Measurements from ENCODE around the gene HOXC12.

The HOXC12 gene

DNA sequence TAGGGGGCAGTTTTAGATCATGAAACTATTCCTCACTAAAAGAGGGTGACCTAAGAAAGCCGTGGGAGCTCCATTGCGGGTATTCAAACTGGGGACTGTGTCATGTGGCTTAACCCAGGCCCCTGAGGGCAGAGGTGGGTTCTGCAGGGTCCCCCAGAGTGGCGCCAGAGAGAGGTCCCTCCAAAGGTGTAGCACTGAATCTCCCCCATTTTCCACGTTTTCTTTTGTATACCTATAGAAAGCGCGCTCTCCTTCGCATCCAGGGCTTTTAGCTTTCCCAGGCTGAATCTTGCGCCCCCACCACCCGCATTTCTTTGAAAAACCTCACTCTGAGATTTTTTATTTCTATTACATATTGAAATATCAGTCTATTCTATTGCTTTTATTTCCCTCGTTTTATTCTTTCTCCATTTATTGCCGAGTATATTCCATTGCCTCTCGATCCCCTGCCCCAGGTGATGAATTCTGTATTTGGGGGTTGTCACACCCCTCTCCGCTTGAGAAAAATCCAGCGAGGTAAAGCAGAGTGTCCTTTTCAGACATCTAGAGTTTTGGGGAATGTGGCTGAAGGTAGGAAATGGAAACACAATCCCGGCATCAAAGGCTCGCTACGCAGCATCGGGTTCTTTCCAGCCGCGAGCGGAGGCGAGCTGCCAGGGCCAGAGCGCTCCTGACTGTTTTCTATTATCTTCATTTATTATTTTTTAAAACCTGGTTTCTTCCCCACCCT lies 16.9 kb upstream of the HOXC12 start:
- Histone ChIP-seq H2AFZ (ENCODE audit: low read depth) (peak overlapping the region; percentile 43; the same call in 1 of the 2 replicates), H3K9ac (no peak overlapping the region), H3K4me3 (IDR thresholded peaks at IDR 0.05; ENCODE audit: insufficient read depth, low read depth, low read length) (no peak overlapping the region), H3K36me3 (ENCODE audit: insufficient read depth) (no peaks in the 10 kb centered on the region), H4K20me1 (ENCODE audit: insufficient read depth) (no peaks in the 10 kb centered on the region), H3K27me3 (ENCODE audit: insufficient read depth, low read depth) (peaks cover 70% of the 10 kb centered on the region), H3K4me2 (no peak overlapping the region), H3K27ac (no peak overlapping the region), H3K4me1 (ENCODE audit: low read depth, poor library complexity, severe bottlenecking) (no peaks in the 10 kb centered on the region), H3K79me2 (ENCODE audit: insufficient read depth, low read depth) (no peaks in the 10 kb centered on the region)
- TF ChIP-seq, protein P1, sequence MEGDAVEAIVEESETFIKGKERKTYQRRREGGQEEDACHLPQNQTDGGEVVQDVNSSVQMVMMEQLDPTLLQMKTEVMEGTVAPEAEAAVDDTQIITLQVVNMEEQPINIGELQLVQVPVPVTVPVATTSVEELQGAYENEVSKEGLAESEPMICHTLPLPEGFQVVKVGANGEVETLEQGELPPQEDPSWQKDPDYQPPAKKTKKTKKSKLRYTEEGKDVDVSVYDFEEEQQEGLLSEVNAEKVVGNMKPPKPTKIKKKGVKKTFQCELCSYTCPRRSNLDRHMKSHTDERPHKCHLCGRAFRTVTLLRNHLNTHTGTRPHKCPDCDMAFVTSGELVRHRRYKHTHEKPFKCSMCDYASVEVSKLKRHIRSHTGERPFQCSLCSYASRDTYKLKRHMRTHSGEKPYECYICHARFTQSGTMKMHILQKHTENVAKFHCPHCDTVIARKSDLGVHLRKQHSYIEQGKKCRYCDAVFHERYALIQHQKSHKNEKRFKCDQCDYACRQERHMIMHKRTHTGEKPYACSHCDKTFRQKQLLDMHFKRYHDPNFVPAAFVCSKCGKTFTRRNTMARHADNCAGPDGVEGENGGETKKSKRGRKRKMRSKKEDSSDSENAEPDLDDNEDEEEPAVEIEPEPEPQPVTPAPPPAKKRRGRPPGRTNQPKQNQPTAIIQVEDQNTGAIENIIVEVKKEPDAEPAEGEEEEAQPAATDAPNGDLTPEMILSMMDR (conservative IDR thresholded peaks at IDR 0.05; ENCODE audit: low read depth, low read length), result no peak

- no peaks in the 10 kb centered on the region for H3K36me3 ChIP-seq (ENCODE audit: insufficient read depth)
- TF ChIP-seq, protein P1 (conservative IDR thresholded peaks at IDR 0.05; ENCODE audit: low read depth, low read length), result no peak
- H3K27me3 ChIP-seq (ENCODE audit: insufficient read depth, low read depth), result peaks cover 76% of the 10 kb centered on the region
- H3K4me3 ChIP-seq (IDR thresholded peaks at IDR 0.05; ENCODE audit: insufficient read depth, low read depth, low read length), result no peak within 1 kb of the TSS
- no peak within 1 kb of the TSS for H3K9ac ChIP-seq
- H3K27ac ChIP-seq, result no peak within 1 kb of the TSS
- no peak within 1 kb of the TSS for H3K4me2 ChIP-seq
- no peaks in the 10 kb centered on the region for H3K4me1 ChIP-seq (ENCODE audit: low read depth, poor library complexity, severe bottlenecking)
- no peaks in the 10 kb centered on the region for H4K20me1 ChIP-seq (ENCODE audit: insufficient read depth)
- H3K79me2 ChIP-seq (ENCODE audit: insufficient read depth, low read depth), result no peaks in the 10 kb centered on the region
- H2AFZ ChIP-seq (ENCODE audit: low read depth), result peak within 1 kb of the TSS; percentile 43; the same call in 1 of the 2 replicates
Measured at GRCh38 chr12:53938326-53939140, 16.2 kb upstream of the HOXC12 start, which contains the start of gene HOXC13. TSS of gene HOXC13 (plus strand) at chr12:53938831. CDS start at chr12:53938907, 76 bp downstream.

GRCh38 chr12:53939141-53940108 lies 15.3 kb upstream of the HOXC12 start:
- Histone ChIP-seq H2AFZ (ENCODE audit: low read depth) (peak overlapping the region; percentile 43; the same call in 1 of the 2 replicates), H3K4me1 (ENCODE audit: low read depth, poor library complexity, severe bottlenecking) (no peaks in the 10 kb centered on the region), H4K20me1 (ENCODE audit: insufficient read depth) (no peaks in the 10 kb centered on the region), H3K27ac (no peak overlapping the region), H3K9ac (no peak overlapping the region), H3K4me2 (no peak overlapping the region), H3K27me3 (ENCODE audit: insufficient read depth, low read depth) (peaks cover 69% of the 10 kb centered on the region), H3K36me3 (ENCODE audit: insufficient read depth) (no peaks in the 10 kb centered on the region), H3K4me3 (IDR thresholded peaks at IDR 0.05; ENCODE audit: insufficient read depth, low read depth, low read length) (no peak overlapping the region), H3K79me2 (ENCODE audit: insufficient read depth, low read depth) (no peaks in the 10 kb centered on the region)
- TF ChIP-seq, protein P1 (conservative IDR thresholded peaks at IDR 0.05; ENCODE audit: low read depth, low read length), result no peak

- Histone ChIP-seq H3K27me3 (ENCODE audit: insufficient read depth, low read depth) (peaks cover 68% of the 10 kb centered on the region), H2AFZ (ENCODE audit: low read depth) (no peak overlapping the region), H3K9ac (no peak overlapping the region), H4K20me1 (ENCODE audit: insufficient read depth) (no peaks in the 10 kb centered on the region), H3K27ac (no peak overlapping the region), H3K79me2 (ENCODE audit: insufficient read depth, low read depth) (no peaks in the 10 kb centered on the region), H3K36me3 (ENCODE audit: insufficient read depth) (no peaks in the 10 kb centered on the region), H3K4me2 (no peak overlapping the region), H3K4me3 (IDR thresholded peaks at IDR 0.05; ENCODE audit: insufficient read depth, low read depth, low read length) (no peak overlapping the region), H3K4me1 (ENCODE audit: low read depth, poor library complexity, severe bottlenecking) (no peaks in the 10 kb centered on the region)
- TF ChIP-seq, protein P1 (conservative IDR thresholded peaks at IDR 0.05; ENCODE audit: low read depth, low read length), result no peak
Measured at GRCh38 chr12:53940443-53941014, 14.2 kb upstream of the HOXC12 start.
